HG02610 (cell line): Measurements from ENCODE around the gene ELMO2.

Experiments used
- ATAC-seq: cut with Tn5 transposase; IDR thresholded peaks from one replicate; pipeline ENCODE4 v1.9.1; 2021; ENCODE audit warnings: mild to moderate bottlenecking, moderate library complexity; ENCODE audit not compliant: unreplicated experiment

ELMO2 gene

GRCh38 chr20:46334303-46334904 lies 72.0 kb downstream of the ELMO2 start:
- ATAC-seq = no peak

- no peak for ATAC-seq
These were observed 73.0 kb downstream of the ELMO2 start for GRCh38 chr20:46333161-46333991.

GRCh38 chr20:46332373-46333160 lies 73.8 kb downstream of the ELMO2 start:
- no peak for ATAC-seq

GRCh38 chr20:46331611-46332361 lies 74.6 kb downstream of the ELMO2 start:
- no peak for ATAC-seq

- ATAC-seq = no peak
These were observed 75.5 kb downstream of the ELMO2 start for GRCh38 chr20:46330831-46331371.

- ATAC-seq = no peak
These were observed 76.2 kb downstream of the ELMO2 start for GRCh38 chr20:46330072-46330763.

GRCh38 chr20:46328200-46328882 lies 78.1 kb downstream of the ELMO2 start:
- ATAC-seq = no peak

- no peak for ATAC-seq
These were observed 78.9 kb downstream of the ELMO2 start for GRCh38 chr20:46327557-46327956.

GRCh38 chr20:46325789-46326188 lies 80.6 kb downstream of the ELMO2 start:
- ATAC-seq = no peak

- ATAC-seq = no peak
These were observed 81.3 kb downstream of the ELMO2 start for GRCh38 chr20:46324960-46325703.

- no peak for ATAC-seq
These were observed 82.0 kb downstream of the ELMO2 start for GRCh38 chr20:46324379-46324778.

GRCh38 chr20:46323557-46323956 lies 82.9 kb downstream of the ELMO2 start:
- no peak for ATAC-seq

GRCh38 chr20:46322641-46323040 lies 83.8 kb downstream of the ELMO2 start:
- ATAC-seq = no peak

- no peak for ATAC-seq
These were observed 88.7 kb downstream of the ELMO2 start for GRCh38 chr20:46317685-46318177.

- no peak for ATAC-seq
These were observed 89.3 kb downstream of the ELMO2 start for GRCh38 chr20:46316984-46317684.
